ENCODE data around the gene ACIN1. TPM values are rescaled to one million over a fixed set of nuclear protein-coding genes. Genes with fewer than 3 reads are reported as not detected.

The ACIN1 gene
- total and polyA plus RNA-seq, 2 of the 8 experiments (the other 6 are each of a cell fraction or from before 2014, with no cell fraction given), result 132 to 233 TPM

GRCh38 chr14:23043145-23043544 is 51.8 kb downstream of the ACIN1 start:
- no peak for FAIRE-seq
- no peak overlapping the region for H3K4ac ChIP-seq (replicated peaks; ENCODE audit: insufficient read length, low read depth, low read length)
- H2BK15ac ChIP-seq (ENCODE audit: low read length), result no peak overlapping the region
- no peaks in the 10 kb centered on the region for H3K9me3 ChIP-seq (ENCODE audit: insufficient read depth in 2 of 2, low read depth in 1 of 2, low read length in 1 of 2)
- no peaks in the 10 kb centered on the region for H3K79me2 ChIP-seq (ENCODE audit: control insufficient read depth in 1 of 2, insufficient read depth in 2 of 2, low read length in 2 of 2)
- no peak overlapping the region for H2AFZ ChIP-seq (ENCODE audit: low read length)
- H2BK120ac ChIP-seq (replicated peaks; ENCODE audit: low read depth, low read length), result no peak overlapping the region
- no peak overlapping the region for H3K56ac ChIP-seq (replicated peaks; ENCODE audit: insufficient read length, low read depth, low read length)
- no peak overlapping the region for H3K4me3 ChIP-seq (ENCODE audit: extremely low read depth in 1 of 4, insufficient read depth in 2 of 4, low read depth in 3 of 4, low read length in 4 of 4)
- no peak overlapping the region for H4K5ac ChIP-seq (ENCODE audit: insufficient read length, low read depth, low read length)
- H4K20me1 ChIP-seq (replicated peaks in 1 of 2; ENCODE audit: control insufficient read depth in 1 of 2, insufficient read depth in 2 of 2, low read length in 2 of 2), result no peaks in the 10 kb centered on the region
- H3K27me3 ChIP-seq (replicated peaks in 1 of 4; ENCODE audit: control insufficient read depth in 3 of 4, extremely low read depth in 1 of 4, insufficient read depth in 3 of 4, low read length in 3 of 4), result no peaks in the 10 kb centered on the region
- H2BK5ac ChIP-seq (ENCODE audit: low read depth, low read length), result no peak overlapping the region
- WGBS, 2 experiments (ENCODE audit: extremely low coverage in 1 of 2, insufficient coverage in 1 of 2, insufficient read length in 1 of 2, insufficient replicate concordance in 2 of 2, low coverage in 1 of 2, low lambda C conversion rate in 2 of 2, missing lambda C conversion rate in 1 of 2), result 88% methylated on average over 5 of the region's 6 CpGs; no CpG with 5 or more reads in 1 of the 2 experiments
- H2BK20ac ChIP-seq (ENCODE audit: low read length), result no peak overlapping the region
- ChIA-PET CTCF (ENCODE audit: partially characterized antibody) (interaction anchor here (1.0 to 29.2 kb wide), 14 partner anchors 8 to 113 kb away, joined by 3 to 785 read pairs (median 6); partner anchors contain the start of gene AJUBA), POLR2A (ENCODE audit: partially characterized antibody) (interaction anchor here (0.9 to 2.8 kb wide), 8 partner anchors 12 to 114 kb away, joined by 3 to 7 read pairs (median 4); partner anchors contain the start of gene PRMT5)
- H3K23ac ChIP-seq (ENCODE audit: insufficient read length), result no peak overlapping the region
- no peak overlapping the region for H3K14ac ChIP-seq (ENCODE audit: insufficient read length)
- no peak overlapping the region for H2AK5ac ChIP-seq (ENCODE audit: low read depth, low read length)
- H3K36me3 ChIP-seq (ENCODE audit: control insufficient read depth in 2 of 4, insufficient read depth in 4 of 4, low read length in 3 of 4), result peaks cover 0 to 4% (median 0%) of the 10 kb centered on the region in 4 experiments; a peak in 1 of 8 replicates
- no peak overlapping the region for H2BK12ac ChIP-seq (ENCODE audit: low read depth, low read length)
- no peak overlapping the region for H3K4me2 ChIP-seq (ENCODE audit: insufficient read depth in 1 of 2, low read depth in 2 of 2, low read length in 2 of 2)
- H4K91ac ChIP-seq (replicated peaks; ENCODE audit: insufficient read length, low read length), result no peak overlapping the region
- no peak overlapping the region for H3K9ac ChIP-seq (replicated peaks in 1 of 4; ENCODE audit: extremely low read depth in 1 of 4, low read depth in 3 of 4, low read length in 3 of 4)
- H4K8ac ChIP-seq (ENCODE audit: extremely low read depth, insufficient read depth, low read length), result no peak overlapping the region
- no peaks in the 10 kb centered on the region; the same call in 1 of the 2 replicates for H3K79me1 ChIP-seq (ENCODE audit: low read depth, low read length)
- no peak overlapping the region for H3K18ac ChIP-seq (ENCODE audit: extremely low read depth, low read length)
- no peaks in the 10 kb centered on the region for H3K23me2 ChIP-seq (ENCODE audit: low read depth, low read length)
- H3K4me1 ChIP-seq (replicated peaks in 1 of 4; ENCODE audit: control insufficient read depth in 3 of 4, insufficient read depth in 4 of 4, low read length in 3 of 4), result peaks cover 0 to 7% (median 0%) of the 10 kb centered on the region in 4 experiments; a peak in 1 of 7 replicates
- no peak for DNase-seq (ENCODE audit: low read depth in 1 of 2, low spot score in 2 of 2)
- no peak overlapping the region for H3K27ac ChIP-seq (ENCODE audit: low read depth, low read length)
- TF ChIP-seq HDAC2 (IDR thresholded peaks at IDR 0.05; ENCODE audit: borderline replicate concordance in 1 of 2, low read depth in 2 of 2, low read length in 2 of 2) (no peak), TEAD4 (IDR thresholded peaks at IDR 0.05; ENCODE audit: low read depth, low read length) (no peak), RXRA (IDR thresholded peaks at IDR 0.05; ENCODE audit: insufficient read depth, low read depth, low read length) (no peak), CTBP2 (IDR thresholded peaks at IDR 0.05; ENCODE audit: borderline replicate concordance, insufficient read depth, insufficient read length, low read length) (no peak), RNF2 (IDR thresholded peaks at IDR 0.05; ENCODE audit: borderline replicate concordance, low read depth, low read length, missing control alignments, poor library complexity, severe bottlenecking) (no peak), BCL11A (IDR thresholded peaks at IDR 0.05; ENCODE audit: low read depth in 2 of 2, low read length in 2 of 2) (no peak), EP300 (IDR thresholded peaks at IDR 0.05; ENCODE audit: borderline replicate concordance in 1 of 2, low read depth in 2 of 2, low read length in 2 of 2) (no peak), POLR2A (IDR thresholded peaks at IDR 0.05; ENCODE audit: control extremely low read depth in 1 of 2, low read depth in 2 of 2, low read length in 2 of 2) (no peak), HDAC6 (IDR thresholded peaks at IDR 0.05; ENCODE audit: low read depth, low read length) (no peak), TAF1 (IDR thresholded peaks at IDR 0.05; ENCODE audit: low read depth, low read length) (no peak), RFX5 (IDR thresholded peaks at IDR 0.05; ENCODE audit: borderline replicate concordance, low read depth, low read length) (no peak), KDM5A (IDR thresholded peaks at IDR 0.05; ENCODE audit: low read length) (no peak), CBX5 (IDR thresholded peaks at IDR 0.05; ENCODE audit: low read depth, low read length) (no peak)
